GM19238 (cell line): ENCODE results near the gene RAB40AL.

Experiments used
- DNase-seq: peaks from one replicate; pipeline ENCODE4 v3.0.0; 2011; ENCODE audit warnings: low spot score; ENCODE audit not compliant: insufficient read length

RAB40AL gene

DNA sequence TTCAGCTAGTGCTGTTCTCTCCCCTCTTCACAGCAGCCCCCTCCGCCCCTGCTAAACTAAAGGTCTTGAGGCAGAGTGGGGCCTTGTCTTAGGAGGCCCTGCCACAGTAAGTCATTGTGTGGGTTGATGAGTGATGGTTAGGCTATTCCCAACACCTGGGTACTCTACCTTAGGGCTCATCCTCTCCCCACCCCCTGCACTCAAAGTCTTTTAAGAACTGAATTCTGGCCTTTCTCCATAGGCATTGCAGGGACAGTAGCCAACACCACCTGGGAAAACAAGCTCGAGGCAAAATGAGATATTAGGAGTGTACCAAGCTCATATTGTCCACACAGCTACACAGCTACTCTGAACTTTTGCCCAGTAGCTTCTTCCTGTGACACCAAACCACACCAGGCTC is 42.5 kb downstream of the RAB40AL start:
- DNase-seq, result no peak

DNA sequence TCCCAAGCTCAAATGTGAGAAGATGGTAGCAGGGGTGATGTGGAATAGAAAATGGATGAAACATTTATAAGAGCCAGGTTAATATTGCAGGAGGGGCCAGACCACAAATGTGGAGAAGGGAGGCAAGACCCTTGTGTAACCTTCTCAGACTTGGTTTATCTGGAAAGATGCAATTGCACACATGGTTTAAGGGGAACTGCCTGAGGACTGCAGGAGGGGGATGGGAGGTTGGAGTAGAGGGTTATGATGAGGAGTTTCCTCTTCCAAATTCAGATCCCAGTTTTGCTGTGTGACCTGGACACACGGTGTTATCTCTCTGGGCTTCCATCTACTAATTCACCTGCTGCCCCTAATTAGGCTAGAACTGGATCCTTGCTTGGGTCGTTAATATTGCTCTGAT is 46.1 kb downstream of the RAB40AL start:
- DNase-seq, result no peak

DNA sequence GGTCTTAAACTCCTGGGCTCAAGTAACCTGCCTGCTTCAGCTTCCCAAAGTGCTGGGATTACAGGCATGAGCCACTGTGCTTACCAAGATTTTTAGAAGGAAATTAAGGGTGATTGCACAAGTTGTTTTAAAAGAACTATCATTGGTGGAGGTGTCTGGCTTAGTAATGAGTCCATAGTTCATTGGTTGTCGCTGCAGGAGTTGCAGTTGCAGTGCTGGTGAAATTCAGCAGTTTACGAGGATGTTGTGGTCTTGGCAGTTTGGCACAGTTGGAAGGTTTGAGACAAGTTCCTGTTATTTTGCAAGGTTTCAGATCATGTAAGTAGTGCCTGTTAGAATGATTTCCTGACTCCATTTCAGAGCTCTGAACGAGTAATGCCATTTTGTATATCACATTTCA is 48.1 kb downstream of the RAB40AL start:
- no peak for DNase-seq
